Type B pancreatic cell (in vitro differentiated cells): Measurements from ENCODE around the gene SIPA1L3. TPM values are rescaled to one million over a fixed set of nuclear protein-coding genes. Genes with fewer than 3 reads are reported as not detected.

Experiments
- DNase-seq: peaks from one replicate; pipeline ENCODE4 v3.0.0; 2021; ENCODE audit warnings: mixed read lengths; ENCODE audit not compliant: unreplicated experiment; ENCODE audit errors: extremely low spot score
- H3K27ac Mint-ChIP-seq: 2 replicates; pipeline ENCODE4 v1.8.0; 2021; ENCODE audit warnings: mild to moderate bottlenecking, mixed read lengths
- H3K27me3 Mint-ChIP-seq: 2 replicates; pipeline ENCODE4 v1.8.0; 2021; ENCODE audit warnings: mixed read lengths
- H3K36me3 Mint-ChIP-seq: 2 replicates; pipeline ENCODE4 v1.8.0; 2021; ENCODE audit warnings: mixed read lengths
- H3K4me1 Mint-ChIP-seq: one replicate; pipeline ENCODE4 v1.8.0; 2021; ENCODE audit warnings: mixed read lengths; ENCODE audit not compliant: unreplicated experiment
- H3K4me3 Mint-ChIP-seq: 2 replicates; pipeline ENCODE4 v1.8.0; 2021; ENCODE audit warnings: mild to moderate bottlenecking, mixed read lengths
- H3K9me3 Mint-ChIP-seq: 2 replicates; pipeline ENCODE4 v1.8.0; 2021; ENCODE audit warnings: mixed read lengths
- total RNA-seq: library from RNA; stranded (reverse); gene quantifications from 2 replicates; pipeline ENCODE4 v1.2.1, GENCODE V29; 2021; ENCODE audit warnings: low replicate concordance
- TF ChIP-seq, protein P1 (sequence below): fragments of 200-600 bp; sonication (generic); conservative IDR thresholded peaks from 2 replicates; pipeline ENCODE4 v1.5.0; 2021; ENCODE audit warnings: antibody characterized with exemption, mild to moderate bottlenecking

SIPA1L3 gene
- total RNA-seq, 1 donor from 2014 or later, result 53.7 TPM

DNA sequence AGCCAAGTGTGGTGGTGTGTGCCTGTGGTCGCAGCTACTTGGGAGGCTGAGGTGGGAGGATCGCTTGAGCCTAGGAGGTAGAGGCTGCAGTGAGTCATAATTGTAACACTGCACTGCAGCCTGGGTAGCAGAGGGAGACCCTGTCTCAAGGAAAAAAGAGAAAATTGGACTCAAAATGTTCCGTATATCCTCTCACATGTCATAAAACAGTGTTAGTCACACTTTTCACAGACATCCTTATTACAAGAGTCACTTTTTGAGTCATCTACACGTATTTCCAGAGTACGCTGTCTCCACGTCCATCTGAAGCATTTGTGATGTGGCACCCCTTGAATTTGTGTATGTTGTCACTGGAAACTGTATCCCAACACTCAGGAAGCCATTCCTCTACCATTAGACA lies 133.0 kb downstream of the SIPA1L3 start:
- no peak overlapping the region for H3K27ac Mint-ChIP-seq
- TF ChIP-seq, protein P1, sequence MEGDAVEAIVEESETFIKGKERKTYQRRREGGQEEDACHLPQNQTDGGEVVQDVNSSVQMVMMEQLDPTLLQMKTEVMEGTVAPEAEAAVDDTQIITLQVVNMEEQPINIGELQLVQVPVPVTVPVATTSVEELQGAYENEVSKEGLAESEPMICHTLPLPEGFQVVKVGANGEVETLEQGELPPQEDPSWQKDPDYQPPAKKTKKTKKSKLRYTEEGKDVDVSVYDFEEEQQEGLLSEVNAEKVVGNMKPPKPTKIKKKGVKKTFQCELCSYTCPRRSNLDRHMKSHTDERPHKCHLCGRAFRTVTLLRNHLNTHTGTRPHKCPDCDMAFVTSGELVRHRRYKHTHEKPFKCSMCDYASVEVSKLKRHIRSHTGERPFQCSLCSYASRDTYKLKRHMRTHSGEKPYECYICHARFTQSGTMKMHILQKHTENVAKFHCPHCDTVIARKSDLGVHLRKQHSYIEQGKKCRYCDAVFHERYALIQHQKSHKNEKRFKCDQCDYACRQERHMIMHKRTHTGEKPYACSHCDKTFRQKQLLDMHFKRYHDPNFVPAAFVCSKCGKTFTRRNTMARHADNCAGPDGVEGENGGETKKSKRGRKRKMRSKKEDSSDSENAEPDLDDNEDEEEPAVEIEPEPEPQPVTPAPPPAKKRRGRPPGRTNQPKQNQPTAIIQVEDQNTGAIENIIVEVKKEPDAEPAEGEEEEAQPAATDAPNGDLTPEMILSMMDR, result no peak

DNA sequence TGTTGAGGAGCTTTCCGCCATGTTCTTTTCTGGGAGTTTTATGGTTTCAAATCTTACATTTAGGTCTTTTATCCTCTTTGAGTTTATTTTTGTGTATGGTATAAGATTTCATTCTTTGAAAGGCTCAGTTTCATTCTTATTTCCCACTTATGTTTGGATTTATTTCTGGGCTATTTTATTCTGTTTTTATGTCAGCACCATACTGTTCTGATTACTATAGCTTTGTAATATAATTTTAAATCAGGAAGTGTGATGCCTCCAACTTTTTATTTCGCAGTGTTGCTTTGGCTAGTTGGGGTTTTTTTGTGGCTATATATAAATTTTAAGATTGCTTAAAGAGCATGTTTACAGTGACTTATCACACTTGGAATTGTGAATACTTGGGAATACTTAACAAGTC lies 135.1 kb downstream of the SIPA1L3 start:
- H3K4me3 Mint-ChIP-seq, result no peak overlapping the region
- H3K27me3 Mint-ChIP-seq, result no peaks in the 10 kb centered on the region
- no peak overlapping the region for H3K27ac Mint-ChIP-seq
- no peaks in the 10 kb centered on the region for H3K9me3 Mint-ChIP-seq
- TF ChIP-seq, protein P1, result no peak
- H3K4me1 Mint-ChIP-seq, result peaks cover 28% of the 10 kb centered on the region
- no peak for DNase-seq
- H3K36me3 Mint-ChIP-seq, result peaks cover 21% of the 10 kb centered on the region

More for the DNA sequence above, 133.0 kb downstream of the SIPA1L3 start:
- Mint-ChIP-seq H3K9me3 (no peaks in the 10 kb centered on the region), H3K4me3 (no peak overlapping the region), H3K4me1 (peaks cover 42% of the 10 kb centered on the region), H3K36me3 (peaks cover 18% of the 10 kb centered on the region), H3K27me3 (no peaks in the 10 kb centered on the region)
- DNase-seq, result no peak

DNA sequence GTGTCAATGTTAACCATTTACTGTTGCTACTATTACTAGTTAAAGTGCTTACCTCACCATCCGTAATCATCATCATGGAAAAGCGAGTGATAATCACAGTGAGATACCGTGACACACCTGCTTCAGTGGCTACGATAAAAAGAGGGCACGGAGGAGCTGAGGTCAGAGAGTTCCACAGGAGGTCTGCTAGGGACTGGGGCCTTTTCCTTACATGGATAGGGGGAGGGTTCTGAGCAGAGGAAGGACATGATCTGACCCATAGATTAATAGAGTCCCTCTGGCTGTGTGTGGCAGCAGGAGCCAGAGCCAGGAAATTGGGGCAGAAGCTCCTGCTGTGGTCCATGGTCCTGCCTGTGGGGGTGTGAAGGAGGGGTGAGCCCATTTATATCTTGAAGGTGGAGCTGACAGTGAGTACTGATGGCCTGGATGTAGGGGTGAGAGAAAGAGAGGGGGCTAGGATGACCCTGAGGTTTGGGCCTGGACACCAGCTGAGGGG lies 136.7 kb downstream of the SIPA1L3 start:
- H3K9me3 Mint-ChIP-seq, result no peaks in the 10 kb centered on the region
- H3K4me1 Mint-ChIP-seq, result peaks cover 21% of the 10 kb centered on the region
- no peak overlapping the region for H3K4me3 Mint-ChIP-seq
- H3K27ac Mint-ChIP-seq, result peak overlapping the region; percentile 83
- TF ChIP-seq, protein P1, result no peak
- DNase-seq, result no peak
- no peaks in the 10 kb centered on the region for H3K27me3 Mint-ChIP-seq
- peaks cover 21% of the 10 kb centered on the region for H3K36me3 Mint-ChIP-seq

DNA sequence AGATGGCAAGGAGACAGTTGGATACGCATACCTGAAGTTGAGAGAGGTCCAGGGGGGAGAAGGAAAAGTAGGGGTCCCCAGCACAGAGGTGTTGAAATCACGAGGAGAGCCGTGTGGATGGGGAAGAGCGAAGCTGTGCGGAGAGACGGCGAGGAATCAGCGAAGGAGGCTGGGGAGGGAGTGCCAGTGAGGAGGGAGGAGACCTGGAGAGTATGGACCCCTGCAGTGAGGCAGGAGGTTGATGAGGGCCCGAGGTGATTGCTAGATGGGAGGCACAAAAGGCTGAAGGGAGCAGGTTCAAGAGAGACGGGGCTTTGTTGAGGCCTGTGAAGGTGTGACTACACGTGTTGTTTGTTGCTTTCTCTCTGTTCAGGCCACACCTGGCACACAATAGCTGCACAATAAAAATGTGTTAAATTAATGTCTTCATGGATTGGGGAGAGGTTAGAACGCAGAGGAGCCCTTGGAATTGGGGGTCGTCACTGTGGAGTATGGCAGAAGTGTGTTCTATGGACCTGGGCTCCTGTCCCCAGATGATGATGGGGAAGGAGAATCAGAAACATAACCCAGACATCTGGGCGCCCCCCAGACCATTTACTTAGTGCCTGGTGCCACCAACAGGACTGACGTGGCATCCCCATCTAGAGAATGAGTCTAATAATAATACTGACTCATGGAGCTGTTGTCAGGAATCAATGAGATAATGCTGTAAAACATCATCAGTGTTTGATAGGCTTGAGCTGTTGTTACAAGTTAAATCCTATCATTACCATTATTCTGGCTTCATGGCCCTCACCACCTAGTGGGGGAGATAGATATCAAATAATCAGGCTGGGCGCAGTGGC lies 137.5 kb downstream of the SIPA1L3 start:
- Mint-ChIP-seq H3K27me3 (no peaks in the 10 kb centered on the region), H3K9me3 (no peaks in the 10 kb centered on the region), H3K27ac (peak overlapping the region; percentile 83), H3K4me3 (no peak overlapping the region), H3K36me3 (peaks cover 21% of the 10 kb centered on the region), H3K4me1 (peaks cover 21% of the 10 kb centered on the region)
- TF ChIP-seq, protein P1, result no peak
- DNase-seq, result no peak

DNA sequence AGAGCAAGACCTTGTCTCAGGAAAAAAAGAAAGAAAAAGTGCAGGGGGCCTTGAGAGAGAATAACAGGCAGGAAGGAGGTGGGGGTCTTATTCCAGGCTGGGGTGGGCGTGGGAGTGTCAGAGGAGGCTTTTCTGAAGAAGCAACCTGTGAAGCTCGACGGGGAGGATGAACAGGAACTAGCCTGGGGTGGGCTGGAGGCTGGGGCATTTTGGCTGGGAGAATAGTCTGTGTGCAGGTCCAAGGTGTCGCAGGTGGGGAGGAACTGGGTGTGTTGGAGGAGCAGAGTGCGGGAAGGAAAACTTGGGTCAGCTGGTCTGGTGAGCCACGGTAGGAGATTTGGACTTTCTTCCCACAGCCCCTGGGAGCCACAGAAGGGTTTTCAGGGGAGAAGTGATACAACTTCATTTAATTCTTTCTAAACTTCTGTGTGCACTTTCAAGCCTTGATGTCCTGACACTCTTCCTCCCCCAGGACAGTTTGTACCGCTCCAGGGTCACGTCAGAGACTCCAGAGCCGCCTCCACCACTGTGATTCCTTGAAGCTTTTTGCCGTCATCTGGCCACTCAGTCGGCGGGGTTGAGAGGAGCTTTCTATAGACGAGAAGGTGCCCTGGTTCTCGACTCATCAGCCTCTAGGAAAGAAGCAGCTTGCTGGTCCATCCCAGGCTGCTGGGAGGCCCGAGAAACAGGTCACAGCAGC lies 138.7 kb downstream of the SIPA1L3 start:
- peaks cover 21% of the 10 kb centered on the region for H3K36me3 Mint-ChIP-seq
- TF ChIP-seq, protein P1, result no peak
- no peak overlapping the region for H3K27ac Mint-ChIP-seq
- peaks cover 21% of the 10 kb centered on the region for H3K4me1 Mint-ChIP-seq
- no peak for DNase-seq
- H3K9me3 Mint-ChIP-seq, result no peaks in the 10 kb centered on the region
- no peaks in the 10 kb centered on the region for H3K27me3 Mint-ChIP-seq
- no peak overlapping the region for H3K4me3 Mint-ChIP-seq
